HG03280 (cell line): Measurements from ENCODE around the gene E4F1.

Experiments used
- ATAC-seq: cut with Tn5 transposase; IDR thresholded peaks from one replicate; pipeline ENCODE4 v1.9.1; 2021; ENCODE audit warnings: mild to moderate bottlenecking, moderate library complexity; ENCODE audit not compliant: unreplicated experiment

Gene E4F1

GRCh38 chr16:2270588-2271470 is 47.4 kb downstream of the E4F1 start:
- ATAC-seq, result no peak

- no peak for ATAC-seq
Observed at GRCh38 chr16:2271848-2272461, 48.6 kb downstream of the E4F1 start.

- no peak for ATAC-seq
Observed at GRCh38 chr16:2273484-2273883, 50.1 kb downstream of the E4F1 start.

- no peak for ATAC-seq
Observed at GRCh38 chr16:2273931-2274330, 50.5 kb downstream of the E4F1 start.

DNA sequence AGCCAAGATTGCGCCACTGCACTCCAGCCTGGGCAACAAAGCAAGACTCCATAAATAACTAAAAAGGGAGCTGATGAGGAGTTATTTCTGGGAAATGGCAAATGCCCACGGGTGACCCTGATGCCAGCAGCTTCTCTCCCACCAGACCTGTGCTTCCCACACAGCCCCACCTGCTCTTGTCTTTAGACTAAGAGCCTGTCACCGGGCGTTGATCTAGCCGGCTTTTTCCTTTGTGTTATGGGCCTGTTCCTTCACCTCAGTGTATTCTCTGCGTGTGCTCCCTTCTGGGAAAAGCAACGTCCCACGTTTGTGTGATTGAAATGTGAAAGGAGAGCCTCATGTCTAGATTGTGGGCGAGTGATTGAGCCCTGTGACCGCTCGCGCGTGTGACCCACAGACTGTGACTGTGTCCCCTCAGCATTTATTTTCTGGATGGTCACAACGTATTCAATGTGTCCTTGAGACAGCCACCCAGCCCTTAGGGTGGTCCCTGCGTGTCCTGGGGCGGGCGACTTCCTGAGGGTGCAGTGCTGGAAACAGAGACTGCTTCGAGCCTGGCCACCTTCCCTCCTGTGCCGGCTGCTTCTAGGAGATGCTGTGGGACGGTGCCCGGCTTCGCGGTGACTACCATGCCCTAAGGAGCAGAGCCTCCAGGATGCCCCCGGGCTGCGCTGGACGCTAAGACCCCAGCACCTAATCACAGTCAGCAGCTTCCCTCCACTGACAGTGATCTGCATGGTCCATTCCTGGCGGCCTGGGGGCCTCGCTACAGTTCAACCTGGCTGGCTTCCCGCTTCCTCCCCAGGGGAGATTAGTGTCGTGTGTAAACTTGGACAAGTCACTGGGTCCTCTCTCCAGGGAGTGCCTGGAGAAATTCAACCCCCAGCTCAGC is 52.3 kb downstream of the E4F1 start:
- no peak for ATAC-seq

DNA sequence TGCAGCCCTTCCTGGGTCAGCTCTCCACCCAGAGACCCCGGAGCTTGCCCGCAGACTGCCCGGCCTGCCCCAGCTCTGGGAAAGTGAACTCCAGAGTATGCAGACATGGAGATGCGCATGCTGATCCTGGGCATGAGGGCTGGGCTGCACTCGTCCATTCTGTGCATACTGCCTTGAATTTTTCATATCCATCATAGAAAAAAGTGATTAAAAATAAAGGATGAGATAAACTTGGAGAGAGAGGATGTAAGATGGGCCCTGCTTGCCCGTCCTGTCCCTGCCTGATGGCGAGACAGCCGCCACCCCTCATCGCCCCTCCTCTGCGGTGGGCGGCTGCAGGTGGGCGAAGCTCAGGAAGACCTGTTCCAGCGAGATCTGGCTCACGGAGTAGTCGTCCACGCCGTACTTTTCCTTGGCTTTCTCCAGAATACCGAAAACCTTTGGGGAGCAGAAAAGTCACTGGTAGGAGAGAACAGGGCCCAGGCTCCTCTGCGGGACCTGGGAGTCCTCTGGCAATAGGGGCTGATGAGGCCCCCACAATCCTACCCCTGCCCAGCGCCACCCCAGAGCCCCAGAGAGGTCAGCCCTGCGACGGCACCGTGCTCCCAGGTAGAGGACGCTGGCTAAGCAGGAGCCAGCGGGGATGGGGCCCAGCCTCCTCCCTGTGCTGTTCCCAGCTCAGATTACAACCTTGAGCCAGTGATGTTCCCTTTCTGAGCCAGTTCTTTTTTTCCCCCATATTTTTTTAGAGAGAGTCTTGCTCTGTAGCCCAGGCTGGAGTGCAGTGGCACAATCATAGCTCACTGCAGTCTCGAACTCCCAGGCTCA is 53.2 kb downstream of the E4F1 start:
- ATAC-seq, result no peak

- no peak for ATAC-seq
Observed at GRCh38 chr16:2277466-2278271, 54.3 kb downstream of the E4F1 start.

GRCh38 chr16:2278272-2278608 is 54.8 kb downstream of the E4F1 start:
- ATAC-seq, result no peak

- ATAC-seq, result no peak
Observed at GRCh38 chr16:2278956-2279800, 55.8 kb downstream of the E4F1 start.

DNA sequence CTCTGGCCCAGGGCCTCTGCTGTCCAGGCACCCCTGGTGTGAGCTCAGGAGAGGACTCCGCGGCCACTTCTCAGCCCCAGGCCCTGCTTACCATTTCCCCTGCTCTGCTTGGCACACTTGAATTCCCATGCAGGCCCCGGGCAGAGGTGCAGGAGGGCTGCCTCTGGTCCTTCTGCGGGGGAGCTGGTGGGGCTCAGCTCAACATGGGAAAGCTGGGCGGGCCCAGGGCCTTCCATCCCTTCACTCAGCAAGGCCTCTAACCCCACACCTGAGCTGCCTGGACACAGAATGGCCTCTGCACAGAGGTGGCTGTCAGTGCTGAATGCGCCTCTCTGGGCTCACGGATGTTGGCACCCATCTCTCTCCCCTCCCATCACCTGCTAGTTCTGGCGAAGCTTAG is 57.1 kb downstream of the E4F1 start:
- no peak for ATAC-seq

- ATAC-seq, result no peak
Observed at GRCh38 chr16:2280981-2281542, 57.7 kb downstream of the E4F1 start.

GRCh38 chr16:2282262-2282661 is 58.9 kb downstream of the E4F1 start:
- no peak for ATAC-seq

GRCh38 chr16:2282866-2283555 is 59.6 kb downstream of the E4F1 start:
- ATAC-seq, result no peak

DNA sequence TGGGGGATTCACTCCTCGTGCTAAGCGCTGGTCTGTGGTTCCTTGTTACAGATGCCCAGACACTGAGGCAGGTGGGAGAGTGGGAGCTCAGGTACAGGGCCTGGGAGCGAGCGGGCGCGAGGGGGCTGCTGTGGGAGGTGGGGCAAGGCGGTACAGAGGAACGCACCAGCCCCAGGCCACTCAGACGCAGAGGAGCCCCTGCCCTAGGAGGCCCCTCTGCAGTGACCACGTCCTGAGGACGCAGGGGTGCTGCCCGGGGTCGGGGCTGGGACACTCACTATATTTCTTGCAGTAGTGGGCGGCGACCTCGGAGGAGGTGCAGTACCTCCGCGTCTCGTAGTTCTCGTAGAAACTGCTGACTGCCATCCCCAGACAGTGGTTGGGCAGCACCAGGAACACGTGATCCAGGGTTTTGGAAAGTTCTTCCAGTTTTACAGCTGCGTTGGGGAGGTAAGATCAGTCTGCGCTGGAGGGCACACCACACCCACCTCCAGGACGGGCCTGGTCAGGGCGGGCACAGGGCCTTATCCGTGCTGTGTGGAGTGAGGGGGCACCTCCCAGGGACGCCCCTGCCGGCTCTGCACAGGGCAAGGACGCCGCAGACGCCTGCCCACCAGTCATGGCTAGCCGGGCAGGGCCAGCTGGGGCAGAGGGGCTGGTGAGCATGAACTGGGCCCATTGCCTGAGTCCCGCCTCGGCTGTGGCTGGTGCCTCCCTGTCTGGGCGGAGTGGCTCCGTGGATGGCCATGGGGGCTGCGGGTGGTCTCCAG is 60.8 kb downstream of the E4F1 start:
- ATAC-seq, result no peak

- ATAC-seq, result no peak
Observed at GRCh38 chr16:2284797-2285576, 61.6 kb downstream of the E4F1 start.
